ENCODE measurements around the gene SET.

DNA sequence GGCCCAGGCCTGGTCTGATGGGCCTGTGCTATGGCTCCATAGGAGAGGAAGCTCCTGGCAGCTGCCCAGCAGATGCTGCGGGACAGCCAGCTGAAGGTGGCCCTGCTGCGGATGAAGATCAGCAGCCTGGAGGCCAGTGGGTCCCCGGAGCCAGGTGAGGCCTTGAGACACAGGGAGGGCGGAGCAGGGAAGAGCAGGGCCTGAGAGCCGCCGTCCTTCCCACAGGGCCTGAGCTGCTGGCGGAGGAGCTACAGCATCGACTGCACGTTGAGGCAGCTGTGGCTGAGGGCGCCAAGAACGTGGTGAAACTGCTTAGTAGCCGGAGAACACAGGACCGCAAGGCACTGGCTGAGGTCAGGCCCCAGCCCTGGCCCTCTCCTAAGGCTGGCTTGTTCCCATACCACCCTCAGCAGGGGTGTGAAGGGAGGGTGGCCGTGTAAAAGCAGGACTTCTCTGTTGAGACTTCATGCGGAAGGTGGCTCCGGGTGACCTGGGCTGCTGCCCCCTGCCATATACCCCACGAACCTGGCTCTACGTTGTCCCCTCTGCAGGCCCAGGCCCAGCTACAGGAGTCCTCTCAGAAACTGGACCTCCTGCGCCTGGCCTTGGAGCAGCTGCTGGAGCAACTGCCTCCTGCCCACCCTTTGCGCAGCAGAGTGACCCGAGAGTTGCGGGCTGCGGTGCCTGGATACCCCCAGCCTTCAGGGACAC lies 17.8 kb downstream of the SET start:
- no peak for TF ChIP-seq GATA3 (IDR thresholded peaks at IDR 0.05; ENCODE audit: low read depth, low read length)
- no peak for TF ChIP-seq GATA2 (IDR thresholded peaks at IDR 0.05; ENCODE audit: low read depth, low read length)

Measured in SH-SY5Y (cell line).